ENCODE measurements around the gene FARP1. TPM values are rescaled to one million over a fixed set of nuclear protein-coding genes. Genes with fewer than 3 reads are reported as not detected.

Gene FARP1
- total and polyA plus RNA-seq, 2 donors, result 5.8 to 7.5 TPM

GRCh38 chr13:98334620-98335205 is 191.8 kb downstream of the FARP1 start:
- Histone ChIP-seq H3K27me3 (ENCODE audit: control insufficient read depth in 2 of 2, insufficient read depth in 1 of 2, low read length in 1 of 2) (no peaks in the 10 kb centered on the region), H3K27ac (ENCODE audit: low read depth in 1 of 2, low read length in 1 of 2) (no peak overlapping the region), H3K36me3 (ENCODE audit: control insufficient read depth in 2 of 2, insufficient read depth in 2 of 2, low read length in 1 of 2) (no peaks in the 10 kb centered on the region), H3K9me3 (ENCODE audit: control insufficient read depth in 2 of 2, insufficient read depth in 1 of 2, low read length in 1 of 2) (no peaks in the 10 kb centered on the region), H3K4me1 (ENCODE audit: control insufficient read depth in 2 of 2, insufficient read depth in 2 of 2, low read length in 2 of 2) (no peaks in the 10 kb centered on the region), H3K4me3 (ENCODE audit: low read length in 2 of 2) (no peak overlapping the region)
- DNase-seq (ENCODE audit: low read depth in 6 of 9, low spot score in 9 of 9), result no peak
- 96% methylated on average over 5 of the region's 5 CpGs for WGBS

- Histone ChIP-seq H3K36me3 (ENCODE audit: control insufficient read depth in 2 of 2, insufficient read depth in 2 of 2, low read length in 1 of 2) (no peaks in the 10 kb centered on the region), H3K27ac (ENCODE audit: low read depth in 1 of 2, low read length in 1 of 2) (no peak overlapping the region), H3K4me1 (ENCODE audit: control insufficient read depth in 2 of 2, insufficient read depth in 2 of 2, low read length in 2 of 2) (no peaks in the 10 kb centered on the region), H3K4me3 (ENCODE audit: low read length in 2 of 2) (no peak overlapping the region), H3K27me3 (ENCODE audit: control insufficient read depth in 2 of 2, insufficient read depth in 1 of 2, low read length in 1 of 2) (no peaks in the 10 kb centered on the region), H3K9me3 (ENCODE audit: control insufficient read depth in 2 of 2, insufficient read depth in 1 of 2, low read length in 1 of 2) (no peaks in the 10 kb centered on the region)
- WGBS, result 91% methylated on average over 4 of the region's 4 CpGs
- no peak for DNase-seq (ENCODE audit: low read depth in 6 of 9, low spot score in 9 of 9)
Measured at GRCh38 chr13:98335721-98336120, 192.8 kb downstream of the FARP1 start.

- Histone ChIP-seq H3K9me3 (ENCODE audit: control insufficient read depth in 2 of 2, insufficient read depth in 1 of 2, low read length in 1 of 2) (no peaks in the 10 kb centered on the region), H3K27me3 (ENCODE audit: control insufficient read depth in 2 of 2, insufficient read depth in 1 of 2, low read length in 1 of 2) (no peaks in the 10 kb centered on the region), H3K4me3 (ENCODE audit: low read length in 2 of 2) (no peak overlapping the region), H3K27ac (ENCODE audit: low read depth in 1 of 2, low read length in 1 of 2) (no peak overlapping the region), H3K36me3 (ENCODE audit: control insufficient read depth in 2 of 2, insufficient read depth in 2 of 2, low read length in 1 of 2) (no peaks in the 10 kb centered on the region), H3K4me1 (ENCODE audit: control insufficient read depth in 2 of 2, insufficient read depth in 2 of 2, low read length in 2 of 2) (no peaks in the 10 kb centered on the region)
- DNase-seq (ENCODE audit: low read depth in 6 of 9, low spot score in 9 of 9), result no peak
- 91% methylated on average over 5 of the region's 5 CpGs for WGBS
Measured at GRCh38 chr13:98338310-98338709, 195.4 kb downstream of the FARP1 start.

GRCh38 chr13:98339684-98340425 is 197.0 kb downstream of the FARP1 start:
- DNase-seq (ENCODE audit: low read depth in 6 of 9, low spot score in 9 of 9), result no peak
- WGBS, result 94% methylated on average over 8 of the region's 8 CpGs
- no peaks in the 10 kb centered on the region for H3K9me3 ChIP-seq (ENCODE audit: control insufficient read depth in 2 of 2, insufficient read depth in 1 of 2, low read length in 1 of 2)
- no peak overlapping the region for H3K4me3 ChIP-seq (ENCODE audit: low read length in 2 of 2)
- H3K27me3 ChIP-seq (ENCODE audit: control insufficient read depth in 2 of 2, insufficient read depth in 1 of 2, low read length in 1 of 2), result no peaks in the 10 kb centered on the region
- no peaks in the 10 kb centered on the region for H3K36me3 ChIP-seq (ENCODE audit: control insufficient read depth in 2 of 2, insufficient read depth in 2 of 2, low read length in 1 of 2)
- H3K27ac ChIP-seq (ENCODE audit: low read depth in 1 of 2, low read length in 1 of 2), result no peak overlapping the region
- H3K4me1 ChIP-seq (ENCODE audit: control insufficient read depth in 2 of 2, insufficient read depth in 2 of 2, low read length in 2 of 2), result no peaks in the 10 kb centered on the region

GRCh38 chr13:98342953-98343352 is 200.1 kb downstream of the FARP1 start:
- 96% methylated on average over 4 of the region's 4 CpGs for WGBS
- no peak for DNase-seq (ENCODE audit: low read depth in 6 of 9, low spot score in 9 of 9)
- Histone ChIP-seq H3K27ac (ENCODE audit: low read depth in 1 of 2, low read length in 1 of 2) (no peak overlapping the region), H3K27me3 (ENCODE audit: control insufficient read depth in 2 of 2, insufficient read depth in 1 of 2, low read length in 1 of 2) (no peaks in the 10 kb centered on the region), H3K4me1 (ENCODE audit: control insufficient read depth in 2 of 2, insufficient read depth in 2 of 2, low read length in 2 of 2) (no peaks in the 10 kb centered on the region), H3K4me3 (ENCODE audit: low read length in 2 of 2) (no peak overlapping the region), H3K9me3 (ENCODE audit: control insufficient read depth in 2 of 2, insufficient read depth in 1 of 2, low read length in 1 of 2) (no peaks in the 10 kb centered on the region), H3K36me3 (ENCODE audit: control insufficient read depth in 2 of 2, insufficient read depth in 2 of 2, low read length in 1 of 2) (no peaks in the 10 kb centered on the region)

- no peaks in the 10 kb centered on the region for H3K4me1 ChIP-seq (ENCODE audit: control insufficient read depth in 2 of 2, insufficient read depth in 2 of 2, low read length in 2 of 2)
- DNase-seq (ENCODE audit: low read depth in 6 of 9, low spot score in 9 of 9), result no peak
- no peaks in the 10 kb centered on the region for H3K27me3 ChIP-seq (ENCODE audit: control insufficient read depth in 2 of 2, insufficient read depth in 1 of 2, low read length in 1 of 2)
- WGBS, result 92% methylated on average over 10 of the region's 10 CpGs
- no peaks in the 10 kb centered on the region for H3K36me3 ChIP-seq (ENCODE audit: control insufficient read depth in 2 of 2, insufficient read depth in 2 of 2, low read length in 1 of 2)
- no peak overlapping the region for H3K27ac ChIP-seq (ENCODE audit: low read depth in 1 of 2, low read length in 1 of 2)
- H3K9me3 ChIP-seq (ENCODE audit: control insufficient read depth in 2 of 2, insufficient read depth in 1 of 2, low read length in 1 of 2), result no peaks in the 10 kb centered on the region
- no peak overlapping the region for H3K4me3 ChIP-seq (ENCODE audit: low read length in 2 of 2)
Measured at GRCh38 chr13:98343461-98343860, 200.6 kb downstream of the FARP1 start.

GRCh38 chr13:98344392-98344791 is 201.5 kb downstream of the FARP1 start:
- DNase-seq (ENCODE audit: low read depth in 6 of 9, low spot score in 9 of 9), result no peak
- no peaks in the 10 kb centered on the region for H3K27me3 ChIP-seq (ENCODE audit: control insufficient read depth in 2 of 2, insufficient read depth in 1 of 2, low read length in 1 of 2)
- no peaks in the 10 kb centered on the region for H3K4me1 ChIP-seq (ENCODE audit: control insufficient read depth in 2 of 2, insufficient read depth in 2 of 2, low read length in 2 of 2)
- H3K27ac ChIP-seq (ENCODE audit: low read depth in 1 of 2, low read length in 1 of 2), result no peak overlapping the region
- H3K36me3 ChIP-seq (ENCODE audit: control insufficient read depth in 2 of 2, insufficient read depth in 2 of 2, low read length in 1 of 2), result no peaks in the 10 kb centered on the region
- WGBS, result 95% methylated on average over 10 of the region's 10 CpGs
- no peak overlapping the region for H3K4me3 ChIP-seq (ENCODE audit: low read length in 2 of 2)
- H3K9me3 ChIP-seq (ENCODE audit: control insufficient read depth in 2 of 2, insufficient read depth in 1 of 2, low read length in 1 of 2), result no peaks in the 10 kb centered on the region

GRCh38 chr13:98345107-98345935 is 202.4 kb downstream of the FARP1 start:
- no peaks in the 10 kb centered on the region for H3K36me3 ChIP-seq (ENCODE audit: control insufficient read depth in 2 of 2, insufficient read depth in 2 of 2, low read length in 1 of 2)
- no peaks in the 10 kb centered on the region for H3K9me3 ChIP-seq (ENCODE audit: control insufficient read depth in 2 of 2, insufficient read depth in 1 of 2, low read length in 1 of 2)
- H3K4me3 ChIP-seq (ENCODE audit: low read length in 2 of 2), result no peak overlapping the region
- no peak for DNase-seq (ENCODE audit: low read depth in 6 of 9, low spot score in 9 of 9)
- H3K27me3 ChIP-seq (ENCODE audit: control insufficient read depth in 2 of 2, insufficient read depth in 1 of 2, low read length in 1 of 2), result no peaks in the 10 kb centered on the region
- H3K27ac ChIP-seq (ENCODE audit: low read depth in 1 of 2, low read length in 1 of 2), result no peak overlapping the region
- no peaks in the 10 kb centered on the region for H3K4me1 ChIP-seq (ENCODE audit: control insufficient read depth in 2 of 2, insufficient read depth in 2 of 2, low read length in 2 of 2)
- WGBS, result 93% methylated on average over 12 of the region's 12 CpGs

All from thymus (tissue), 11 donors.